ENCODE measurements around the gene MCF2L. TPM values are rescaled to one million over a fixed set of nuclear protein-coding genes. Genes with fewer than 3 reads are reported as not detected.

The MCF2L gene
- total RNA-seq, 1 experiment from 2014 or later, result 9.5 TPM

DNA sequence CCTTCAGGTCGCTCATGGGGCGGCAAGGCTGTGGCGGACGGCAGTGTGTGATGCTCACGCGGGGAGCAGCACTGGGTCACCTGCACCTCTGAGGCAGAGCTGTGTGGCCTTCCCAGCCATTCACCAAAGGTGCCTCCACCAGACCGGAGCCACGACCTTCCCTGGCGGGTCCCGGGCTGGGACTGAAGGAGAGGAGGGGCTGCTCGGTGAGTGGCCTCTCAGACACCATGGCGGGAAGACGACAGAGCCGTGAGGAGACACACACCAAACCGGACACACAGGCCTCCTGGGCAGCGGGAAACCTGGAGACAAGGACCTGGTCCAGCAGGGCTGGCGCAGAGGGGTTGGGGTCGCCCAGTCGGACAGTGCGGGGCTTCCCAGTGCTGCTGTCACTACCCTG is 7.5 kb downstream of the MCF2L start:
- ChIA-PET CTCF (no interaction called here), POLR2A (ENCODE audit: low non-redundant PET) (no interaction called here)
- Histone ChIP-seq H3K27me3 (replicated peaks; ENCODE audit: insufficient read depth, low read depth, low read length, poor library complexity) (peaks cover 35% of the 10 kb centered on the region), H3K4me3 (ENCODE audit: low read depth, low read length, poor library complexity, severe bottlenecking) (no peak overlapping the region), H3K4me1 (ENCODE audit: insufficient read depth, low read length, poor library complexity, severe bottlenecking) (no peaks in the 10 kb centered on the region), H3K27ac (ENCODE audit: low read depth, low read length, poor library complexity, severe bottlenecking) (no peak overlapping the region), H3K36me3 (ENCODE audit: insufficient read depth, low read length, poor library complexity, severe bottlenecking) (no peaks in the 10 kb centered on the region), H3K9me3 (ENCODE audit: low read depth, low read length, poor library complexity, severe bottlenecking) (no peaks in the 10 kb centered on the region)
- TF ChIP-seq, protein P1, sequence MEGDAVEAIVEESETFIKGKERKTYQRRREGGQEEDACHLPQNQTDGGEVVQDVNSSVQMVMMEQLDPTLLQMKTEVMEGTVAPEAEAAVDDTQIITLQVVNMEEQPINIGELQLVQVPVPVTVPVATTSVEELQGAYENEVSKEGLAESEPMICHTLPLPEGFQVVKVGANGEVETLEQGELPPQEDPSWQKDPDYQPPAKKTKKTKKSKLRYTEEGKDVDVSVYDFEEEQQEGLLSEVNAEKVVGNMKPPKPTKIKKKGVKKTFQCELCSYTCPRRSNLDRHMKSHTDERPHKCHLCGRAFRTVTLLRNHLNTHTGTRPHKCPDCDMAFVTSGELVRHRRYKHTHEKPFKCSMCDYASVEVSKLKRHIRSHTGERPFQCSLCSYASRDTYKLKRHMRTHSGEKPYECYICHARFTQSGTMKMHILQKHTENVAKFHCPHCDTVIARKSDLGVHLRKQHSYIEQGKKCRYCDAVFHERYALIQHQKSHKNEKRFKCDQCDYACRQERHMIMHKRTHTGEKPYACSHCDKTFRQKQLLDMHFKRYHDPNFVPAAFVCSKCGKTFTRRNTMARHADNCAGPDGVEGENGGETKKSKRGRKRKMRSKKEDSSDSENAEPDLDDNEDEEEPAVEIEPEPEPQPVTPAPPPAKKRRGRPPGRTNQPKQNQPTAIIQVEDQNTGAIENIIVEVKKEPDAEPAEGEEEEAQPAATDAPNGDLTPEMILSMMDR (conservative IDR thresholded peaks at IDR 0.05; ENCODE audit: low read depth, low read length), result no peak
- no peak for TF ChIP-seq EZH2 (IDR thresholded peaks at IDR 0.05; ENCODE audit: borderline replicate concordance, low read depth, low read length, poor library complexity, severe bottlenecking)
- DNase-seq (ENCODE audit: low spot score), result no peak
- no TSS peak for BruUV-seq (replicated peaks)
- intact Hi-C loops (cut with micrococcal nuclease; ENCODE audit: unreplicated experiment), result no loop called here

DNA sequence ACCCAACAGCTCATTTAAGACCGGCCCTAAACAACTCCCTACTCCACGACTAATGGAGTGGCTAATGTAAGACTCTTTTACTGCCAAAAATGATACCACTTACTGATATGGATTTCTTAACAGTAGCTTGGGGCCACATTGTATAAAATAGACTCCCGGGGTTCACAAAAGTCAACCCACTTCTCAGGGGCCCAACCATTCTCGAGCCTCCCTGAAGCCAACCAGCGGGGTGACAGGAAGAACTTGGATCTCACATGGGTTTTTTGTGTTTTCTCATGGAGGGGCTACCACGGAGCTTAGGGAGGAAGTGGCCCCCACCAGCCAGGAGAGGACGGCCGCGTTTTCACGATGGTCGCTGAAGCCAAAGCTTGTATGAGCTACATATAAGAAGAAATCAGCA is 8.1 kb downstream of the MCF2L start:
- ChIA-PET CTCF (no interaction called here), POLR2A (ENCODE audit: low non-redundant PET) (no interaction called here)
- H3K4me1 ChIP-seq (ENCODE audit: insufficient read depth, low read length, poor library complexity, severe bottlenecking), result no peaks in the 10 kb centered on the region
- intact Hi-C loops (cut with micrococcal nuclease; ENCODE audit: unreplicated experiment), result no loop called here
- H3K27ac ChIP-seq (ENCODE audit: low read depth, low read length, poor library complexity, severe bottlenecking), result no peak overlapping the region
- no peak for TF ChIP-seq EZH2 (IDR thresholded peaks at IDR 0.05; ENCODE audit: borderline replicate concordance, low read depth, low read length, poor library complexity, severe bottlenecking)
- TF ChIP-seq, protein P1 (conservative IDR thresholded peaks at IDR 0.05; ENCODE audit: low read depth, low read length), result no peak
- no peaks in the 10 kb centered on the region for H3K36me3 ChIP-seq (ENCODE audit: insufficient read depth, low read length, poor library complexity, severe bottlenecking)
- H3K9me3 ChIP-seq (ENCODE audit: low read depth, low read length, poor library complexity, severe bottlenecking), result no peaks in the 10 kb centered on the region
- no peak for DNase-seq (ENCODE audit: low spot score)
- no TSS peak for BruUV-seq (replicated peaks)
- peaks cover 29% of the 10 kb centered on the region for H3K27me3 ChIP-seq (replicated peaks; ENCODE audit: insufficient read depth, low read depth, low read length, poor library complexity)
- no peak overlapping the region for H3K4me3 ChIP-seq (ENCODE audit: low read depth, low read length, poor library complexity, severe bottlenecking)

DNA sequence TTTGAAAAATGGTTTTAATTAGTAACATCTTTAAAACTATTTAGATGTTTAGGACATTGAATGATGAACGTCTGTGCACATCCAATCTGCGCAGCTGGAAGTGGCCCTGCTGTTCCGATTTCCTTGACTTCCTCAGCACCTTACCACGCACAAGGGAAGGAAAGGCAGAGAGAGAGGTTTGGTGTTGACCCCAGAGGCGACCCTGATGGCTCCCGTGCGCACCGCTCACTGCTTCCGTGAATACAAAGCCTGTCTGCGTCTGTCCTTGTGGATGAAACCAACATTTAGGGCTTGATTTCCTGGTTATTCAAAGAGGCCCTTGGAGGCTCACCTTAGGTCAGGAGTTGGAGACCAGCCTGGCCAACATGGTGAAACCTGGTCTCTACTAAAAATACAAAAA is 8.5 kb downstream of the MCF2L start:
- Histone ChIP-seq H3K4me1 (ENCODE audit: insufficient read depth, low read length, poor library complexity, severe bottlenecking) (no peaks in the 10 kb centered on the region), H3K9me3 (ENCODE audit: low read depth, low read length, poor library complexity, severe bottlenecking) (no peaks in the 10 kb centered on the region), H3K27me3 (replicated peaks; ENCODE audit: insufficient read depth, low read depth, low read length, poor library complexity) (peaks cover 29% of the 10 kb centered on the region), H3K36me3 (ENCODE audit: insufficient read depth, low read length, poor library complexity, severe bottlenecking) (no peaks in the 10 kb centered on the region), H3K27ac (ENCODE audit: low read depth, low read length, poor library complexity, severe bottlenecking) (no peak overlapping the region), H3K4me3 (ENCODE audit: low read depth, low read length, poor library complexity, severe bottlenecking) (no peak overlapping the region)
- ChIA-PET POLR2A (ENCODE audit: low non-redundant PET) (no interaction called here), CTCF (no interaction called here)
- TF ChIP-seq, protein P1 (conservative IDR thresholded peaks at IDR 0.05; ENCODE audit: low read depth, low read length), result no peak
- TF ChIP-seq EZH2 (IDR thresholded peaks at IDR 0.05; ENCODE audit: borderline replicate concordance, low read depth, low read length, poor library complexity, severe bottlenecking), result no peak
- DNase-seq (ENCODE audit: low spot score), result no peak
- no TSS peak for BruUV-seq (replicated peaks)
- intact Hi-C loops (cut with micrococcal nuclease; ENCODE audit: unreplicated experiment), result no loop called here
